Ramos (cell line): ENCODE measurements around the gene SHPK.
"Not testable (repeated sequence)": the region's sequence is repeated elsewhere in the genome, so short reads cannot be mapped to it uniquely, and the experiment has no call there.

ENCODE experiments used
- in situ Hi-C: fragments of 300-500 bp; cut with MboI; formaldehyde crosslinking; loops from one replicate; pipeline ENCODE4 v1.14.3; 2022; ENCODE audit warnings: low sequenced_read_pairs; ENCODE audit not compliant: unreplicated experiment

The SHPK gene

DNA sequence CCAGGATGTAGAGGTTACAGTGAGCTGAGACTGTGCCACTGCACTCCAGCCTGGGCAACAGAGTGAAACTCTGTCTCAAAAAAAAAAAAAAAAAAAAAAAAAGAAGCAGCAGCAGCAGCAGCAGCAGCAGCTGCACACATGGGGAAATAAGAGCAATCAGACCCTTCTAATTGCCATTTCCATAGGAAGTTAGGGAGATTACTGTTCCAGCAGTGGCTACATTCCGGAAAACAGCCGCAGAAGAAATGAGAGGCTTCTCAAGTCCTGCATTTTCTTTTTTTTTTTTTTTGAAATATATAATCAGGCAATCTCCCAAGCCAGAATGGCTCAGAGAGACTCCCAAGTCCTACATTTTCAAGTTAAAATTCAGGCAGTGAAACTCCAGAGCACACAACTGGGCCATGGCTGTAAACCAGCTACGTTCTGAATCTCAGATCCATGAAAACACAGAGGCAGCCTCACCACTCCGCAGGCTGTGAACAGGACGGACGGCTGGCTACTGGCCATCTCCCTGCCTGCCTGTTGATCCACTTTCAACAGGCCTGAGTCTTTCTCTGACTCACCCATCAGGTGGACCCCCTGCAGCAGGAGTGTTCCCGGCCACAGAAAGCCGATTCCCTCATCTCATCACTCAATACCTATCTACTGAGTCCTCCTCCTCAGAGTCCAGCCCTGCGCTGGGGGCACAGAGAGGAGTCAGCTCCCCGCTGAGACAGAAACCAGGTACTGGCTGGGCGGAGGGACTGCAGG is 41.8 kb downstream of the SHPK start:
- in situ Hi-C loops: no loop called here

DNA sequence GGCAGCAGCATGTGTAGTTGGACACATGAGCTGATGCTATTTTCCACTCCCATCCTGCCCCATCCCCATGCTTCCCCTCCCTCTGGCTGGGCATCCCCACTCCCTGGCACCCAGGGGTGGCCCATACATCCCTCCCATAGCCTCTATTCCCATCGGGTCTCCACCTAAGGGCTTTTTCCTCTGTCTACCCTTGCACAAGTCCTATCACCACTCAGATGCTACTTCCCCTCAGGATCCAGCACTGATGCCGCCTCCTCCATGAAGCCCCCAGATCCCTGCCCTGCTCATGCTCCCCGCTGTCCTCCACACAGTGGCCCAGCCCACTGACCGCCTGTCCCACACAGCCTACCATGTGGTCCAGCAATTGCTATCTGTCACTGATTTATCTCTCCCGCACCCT is 42.7 kb downstream of the SHPK start:
- in situ Hi-C loops: no loop called here

DNA sequence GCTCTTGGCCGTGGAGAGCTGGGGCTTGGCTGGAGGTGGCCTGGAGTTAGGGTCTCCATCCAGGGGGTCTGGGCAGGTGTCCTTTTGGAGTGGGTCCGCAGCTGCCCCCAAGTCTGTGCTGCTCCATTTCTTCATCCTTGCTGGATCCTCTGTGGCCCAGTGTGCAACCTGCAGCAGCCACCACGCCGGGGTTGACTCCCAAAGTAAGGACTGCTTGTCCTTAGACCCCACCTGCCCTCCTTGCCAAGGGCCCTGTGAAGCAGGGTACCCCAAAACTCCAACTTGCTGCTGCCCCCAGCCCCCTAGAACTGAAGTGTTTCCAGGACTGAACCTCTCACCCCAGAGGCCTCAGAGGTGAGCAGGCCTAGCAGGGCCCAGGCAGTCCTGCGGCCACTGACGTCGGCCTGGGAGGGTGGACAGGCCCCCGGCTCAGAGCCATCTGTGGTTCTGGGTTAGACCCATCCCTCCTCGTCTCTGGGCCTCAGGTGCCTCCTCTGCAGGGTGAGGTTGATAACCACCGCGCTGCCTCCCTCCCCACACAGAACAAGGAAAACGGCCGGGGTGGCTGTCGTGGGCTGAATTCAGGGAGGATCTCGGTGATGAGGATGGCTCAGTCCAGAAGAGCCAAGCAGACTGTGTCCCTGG is 43.7 kb downstream of the SHPK start:
- in situ Hi-C loops: no loop called here

DNA sequence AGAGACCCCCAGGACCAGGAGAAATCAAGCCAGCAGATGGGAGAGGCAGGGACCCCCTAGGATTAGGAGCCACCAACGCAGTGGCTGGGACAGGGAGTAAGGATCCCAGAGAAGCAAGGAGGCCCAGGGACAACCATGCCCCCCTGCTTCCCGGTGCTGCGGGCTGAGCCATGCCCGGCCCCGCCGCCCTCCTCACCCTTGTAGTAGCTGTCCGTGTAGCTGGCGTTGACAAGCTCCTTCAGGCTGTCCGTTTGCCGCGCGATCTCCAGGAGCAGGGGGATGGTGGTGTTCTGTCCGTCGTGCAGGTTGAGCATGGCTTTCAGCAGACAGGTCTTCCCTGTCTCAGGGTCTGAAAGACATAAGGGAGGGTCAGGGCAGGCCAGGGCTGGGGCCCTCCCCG is 45.3 kb downstream of the SHPK start:
- in situ Hi-C loops: no loop called here

DNA sequence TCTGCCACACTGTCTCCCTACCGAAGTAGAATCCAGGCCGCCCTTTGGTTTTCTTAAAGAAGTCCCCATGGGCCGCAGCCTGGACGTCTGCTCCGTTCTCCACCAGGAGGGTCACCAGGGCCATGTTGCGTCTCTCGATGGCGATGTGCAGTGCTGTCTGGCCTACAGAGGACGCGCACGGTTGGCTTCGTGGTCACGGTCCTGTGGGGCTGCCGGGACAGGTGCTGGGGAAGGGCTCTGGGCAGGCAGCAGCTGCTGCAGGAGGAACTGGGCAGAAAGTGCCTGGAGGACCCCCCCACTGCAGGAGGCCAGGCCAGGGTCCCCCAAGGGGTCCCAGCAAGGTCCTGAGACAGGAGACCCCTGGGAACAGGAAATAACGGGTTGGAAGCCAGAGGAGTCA is 45.8 kb downstream of the SHPK start:
- in situ Hi-C loops: no loop called here

DNA sequence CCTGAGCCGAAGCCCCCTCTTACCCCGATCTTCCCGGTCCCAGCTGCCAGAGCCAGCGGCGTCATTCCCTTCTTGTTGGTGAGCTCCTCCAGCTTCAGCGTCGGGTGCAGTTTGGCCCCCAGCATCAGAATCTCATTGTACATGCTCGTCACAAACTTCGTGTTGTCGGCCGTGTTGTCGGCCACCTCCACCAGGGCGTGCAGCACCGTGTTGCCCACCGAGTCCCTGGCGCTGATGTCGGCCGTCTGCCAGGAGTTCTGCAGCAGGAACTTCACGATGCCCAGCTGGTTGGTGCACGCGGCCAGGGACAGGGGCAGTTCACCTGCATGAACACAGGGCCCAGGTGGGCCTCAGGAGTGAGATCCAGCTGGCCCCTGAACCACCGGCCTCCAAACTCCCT is 46.3 kb downstream of the SHPK start:
- in situ Hi-C loops: no loop called here

DNA sequence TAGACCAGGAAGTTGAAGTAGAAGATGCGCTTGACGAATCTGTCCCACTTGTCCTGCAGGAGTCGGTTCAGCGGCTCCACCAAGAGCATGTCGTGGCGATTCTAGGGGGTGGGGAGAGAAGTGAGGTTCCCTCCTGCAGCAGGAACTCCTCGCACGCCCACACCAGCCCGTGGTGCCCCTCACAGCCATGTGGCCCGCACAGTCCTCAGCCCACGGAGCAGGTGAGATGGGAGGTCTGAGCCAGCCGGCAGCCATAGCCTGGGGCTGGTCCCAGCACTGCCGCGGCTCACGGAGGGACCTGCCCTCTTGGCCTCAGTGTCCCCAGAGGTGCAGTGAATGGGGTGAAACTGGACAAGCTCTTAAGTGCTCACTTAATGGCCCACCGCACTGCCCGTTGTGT is 50.2 kb downstream of the SHPK start:
- in situ Hi-C loops: no loop called here

DNA sequence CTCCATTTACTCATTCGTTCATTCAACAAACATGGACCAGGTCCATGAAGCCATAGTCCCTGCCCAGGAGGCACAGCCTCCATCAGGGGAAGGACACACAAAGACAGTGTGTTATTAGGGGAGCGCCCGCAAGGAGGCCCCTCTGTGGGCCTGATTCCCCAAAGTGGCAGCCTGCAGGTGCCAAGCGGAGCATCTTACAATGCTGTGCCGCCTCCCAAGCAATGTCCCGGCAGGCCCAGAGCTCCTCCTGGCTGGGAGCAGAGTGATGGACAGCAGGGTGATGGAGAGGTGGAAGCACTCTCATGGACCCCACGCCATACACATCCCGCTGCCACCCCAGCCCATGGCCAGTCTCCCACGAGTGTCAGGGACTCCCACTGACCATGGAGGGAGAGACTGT is 52.6 kb downstream of the SHPK start:
- in situ Hi-C loops: no loop called here

DNA sequence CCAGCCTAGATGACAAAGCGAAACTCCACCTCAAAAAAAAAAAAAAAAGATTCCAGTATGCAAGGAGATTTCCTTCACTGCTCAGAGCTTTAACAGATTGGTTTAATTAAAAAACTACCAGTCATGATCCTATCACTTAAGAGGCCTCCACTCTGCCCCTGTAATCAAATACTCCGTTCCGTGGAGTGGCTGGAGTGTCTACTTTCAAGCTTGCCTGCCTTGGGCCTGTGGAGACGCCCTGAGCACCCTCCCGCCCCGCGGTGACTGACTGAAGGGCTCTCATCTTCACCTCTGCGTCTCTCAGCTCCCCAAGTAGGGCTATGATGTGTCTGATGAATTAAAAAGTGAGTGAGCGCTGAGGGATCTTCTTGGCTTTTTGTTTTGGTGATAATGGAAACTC is 53.1 kb downstream of the SHPK start:
- in situ Hi-C loops: no loop called here

DNA sequence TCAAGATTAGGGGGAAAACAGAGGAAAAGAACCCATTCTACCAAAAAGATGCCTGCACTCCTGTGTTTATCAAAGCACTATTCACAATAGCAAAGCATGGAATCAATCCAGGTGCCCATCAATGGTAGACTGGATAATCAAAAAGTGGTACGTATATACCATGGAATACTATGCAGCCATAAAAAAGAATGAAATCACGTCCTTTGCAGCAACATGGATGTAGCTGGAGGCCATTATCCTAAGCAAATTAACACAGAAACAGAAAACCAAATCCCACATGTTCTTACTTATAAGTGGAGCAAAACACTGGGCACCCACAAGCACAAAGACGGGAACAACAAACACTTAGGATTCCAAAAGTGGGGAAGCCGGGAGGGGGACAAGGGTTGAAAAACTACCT is 57.4 kb downstream of the SHPK start:
- in situ Hi-C loops: not testable (repeated sequence)

DNA sequence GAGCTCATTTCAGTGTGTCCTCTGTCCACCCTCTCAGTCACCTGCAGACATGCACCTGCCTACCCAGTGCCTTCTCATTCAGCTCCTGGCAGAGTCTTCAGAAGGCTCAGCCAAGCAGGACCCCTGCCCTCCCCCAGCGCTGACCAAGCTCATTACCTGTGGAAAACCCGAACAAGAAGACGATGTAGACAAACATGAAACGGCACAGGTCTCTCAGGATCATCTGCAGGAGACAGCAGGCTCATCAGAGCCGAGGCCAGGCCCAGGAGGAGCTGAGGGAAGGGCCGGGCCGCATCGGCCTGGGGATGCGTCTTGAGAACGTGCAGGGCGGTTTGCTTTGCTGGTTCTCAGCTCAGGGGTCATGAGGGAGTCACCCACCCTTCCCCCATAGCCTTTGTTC is 59.1 kb downstream of the SHPK start:
- in situ Hi-C loops: no loop called here

DNA sequence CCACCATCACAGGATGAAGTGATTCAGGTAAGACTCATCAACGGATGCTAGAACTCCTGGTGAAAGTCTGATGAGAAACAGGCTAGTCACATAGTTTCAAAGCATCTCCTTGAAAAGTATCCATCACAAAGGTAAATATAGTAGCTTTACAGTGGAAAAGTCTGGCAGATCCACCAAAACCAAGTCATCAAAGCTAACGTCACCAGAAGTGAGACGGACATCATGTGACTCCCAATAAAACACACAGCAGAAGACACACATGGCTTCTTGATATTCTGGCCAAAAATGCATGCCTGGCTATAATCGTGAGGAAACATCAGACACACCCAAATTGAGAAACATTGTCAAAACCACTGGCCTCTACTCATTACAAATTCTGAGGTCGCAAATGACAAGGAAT is 60.5 kb downstream of the SHPK start:
- in situ Hi-C loops: no loop called here

DNA sequence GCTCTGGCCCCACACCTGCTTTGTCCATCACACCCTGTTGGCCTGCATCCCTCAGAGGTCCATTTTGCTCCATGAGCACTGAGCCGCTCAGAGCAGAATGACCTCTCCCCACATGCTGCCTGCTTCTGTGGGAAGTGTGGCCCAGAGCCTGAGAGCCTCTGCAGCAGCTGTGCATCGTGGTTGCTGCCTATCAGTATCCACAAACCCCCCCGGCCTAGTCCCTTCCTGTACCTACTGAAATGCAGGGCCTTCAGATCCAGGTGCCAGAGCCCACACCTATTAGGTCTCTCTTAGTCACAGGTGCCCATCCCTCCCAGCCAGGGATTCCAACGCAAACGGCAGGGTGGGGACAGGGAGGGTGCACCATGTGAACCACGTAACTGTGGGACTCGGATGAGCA is 61.8 kb downstream of the SHPK start:
- in situ Hi-C loops: no loop called here

DNA sequence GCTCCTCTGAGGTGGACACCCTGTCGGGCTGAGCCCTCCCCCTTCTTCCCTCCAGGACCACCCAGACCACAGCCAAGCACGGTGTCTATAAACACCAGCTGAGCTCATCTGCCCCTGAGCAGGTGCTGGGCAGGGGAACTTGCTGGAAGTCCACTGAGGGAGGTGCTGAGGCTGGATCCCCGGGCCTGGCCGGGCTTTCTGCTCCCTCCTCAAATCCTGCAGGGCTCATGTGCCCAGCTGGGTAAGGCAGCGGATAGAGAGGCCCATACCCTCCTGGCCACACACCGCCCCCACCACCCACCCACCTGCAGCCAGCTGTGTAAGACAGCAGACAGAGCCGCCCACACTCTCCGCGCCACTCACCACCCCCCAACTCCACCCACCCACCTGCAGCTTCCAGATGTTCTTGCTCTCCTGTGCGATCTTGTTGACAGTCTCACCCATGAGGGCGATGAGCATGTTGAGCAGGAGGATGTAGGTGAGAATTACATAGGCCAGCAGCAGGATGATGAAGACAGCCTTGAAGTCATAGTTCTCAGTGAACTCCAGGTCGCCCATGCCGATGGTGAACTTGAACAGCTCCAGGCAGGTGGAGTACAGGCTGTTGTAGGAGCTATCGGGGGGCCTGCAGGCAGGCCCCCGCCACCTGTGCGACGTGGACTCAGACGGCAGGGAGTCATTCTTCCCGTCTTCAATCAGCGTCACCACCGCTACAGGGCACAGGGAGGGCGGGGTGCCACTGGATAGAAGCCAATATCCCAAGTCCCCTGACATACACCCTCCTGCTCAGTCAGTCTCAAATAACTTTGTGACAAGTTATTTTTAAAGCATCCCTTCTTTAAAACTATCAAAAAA is 62.6 kb downstream of the SHPK start:
- in situ Hi-C loops: no loop called here

DNA sequence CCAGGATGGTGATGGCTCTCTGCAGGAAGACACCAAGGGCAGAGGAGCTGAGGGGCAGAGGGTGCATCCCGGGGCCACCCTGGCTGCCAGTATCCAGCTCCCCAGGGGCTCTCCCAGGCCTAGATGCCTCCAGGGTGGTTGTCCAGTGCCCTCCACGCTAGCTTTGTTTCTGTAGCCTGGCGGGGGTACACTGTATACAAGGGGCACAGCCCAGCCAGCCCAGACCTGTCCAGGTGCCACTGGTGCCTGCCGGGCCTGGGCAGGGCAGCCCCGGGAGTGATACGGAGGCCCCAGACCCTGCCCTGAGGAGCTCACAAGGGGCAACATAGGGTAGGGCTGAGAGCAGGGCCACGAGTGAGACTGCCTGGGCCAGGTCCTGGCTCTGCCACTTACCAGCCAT is 63.8 kb downstream of the SHPK start:
- in situ Hi-C loops: no loop called here

DNA sequence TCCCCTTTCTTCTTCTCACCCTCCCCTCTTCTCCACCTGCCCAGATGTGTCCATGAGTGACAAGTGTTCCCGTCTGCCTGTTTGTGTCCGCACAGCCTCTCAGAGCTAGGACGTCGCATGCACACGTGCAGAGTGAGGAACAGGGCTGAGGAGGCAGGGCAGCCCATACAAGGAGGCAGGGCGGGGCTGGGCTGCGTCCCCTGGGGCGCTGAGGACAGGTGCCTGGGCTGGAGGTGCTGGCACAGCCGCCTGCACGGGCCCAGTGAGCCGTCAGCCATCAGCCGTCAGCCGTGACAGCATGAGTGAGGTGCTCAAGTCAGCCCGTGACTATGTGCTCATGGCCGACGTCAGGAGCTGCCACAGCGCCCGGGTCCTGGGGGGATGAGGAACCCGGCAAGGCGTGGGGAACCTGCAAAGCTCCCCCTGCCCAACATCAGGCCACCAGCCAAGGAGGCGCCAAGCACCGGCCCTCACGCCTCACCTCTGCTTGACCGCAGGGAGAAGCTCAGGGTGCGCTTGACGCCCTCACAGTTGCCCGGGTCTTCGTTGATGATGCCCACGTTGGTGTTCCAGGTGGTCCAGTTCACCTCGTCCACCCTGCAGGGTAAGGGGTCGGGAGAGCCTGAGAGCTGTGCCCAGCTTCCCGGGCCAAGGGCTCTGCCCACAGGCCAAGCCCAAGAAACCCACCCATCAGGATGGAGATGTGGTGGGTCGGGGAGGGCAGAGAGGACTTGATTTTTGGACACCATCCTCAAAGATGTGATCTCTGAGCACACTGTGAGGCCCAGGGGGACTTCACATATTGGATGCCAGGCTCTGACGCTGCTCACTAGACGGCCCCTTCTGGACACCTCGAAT is 64.8 kb downstream of the SHPK start:
- in situ Hi-C loops: no loop called here

DNA sequence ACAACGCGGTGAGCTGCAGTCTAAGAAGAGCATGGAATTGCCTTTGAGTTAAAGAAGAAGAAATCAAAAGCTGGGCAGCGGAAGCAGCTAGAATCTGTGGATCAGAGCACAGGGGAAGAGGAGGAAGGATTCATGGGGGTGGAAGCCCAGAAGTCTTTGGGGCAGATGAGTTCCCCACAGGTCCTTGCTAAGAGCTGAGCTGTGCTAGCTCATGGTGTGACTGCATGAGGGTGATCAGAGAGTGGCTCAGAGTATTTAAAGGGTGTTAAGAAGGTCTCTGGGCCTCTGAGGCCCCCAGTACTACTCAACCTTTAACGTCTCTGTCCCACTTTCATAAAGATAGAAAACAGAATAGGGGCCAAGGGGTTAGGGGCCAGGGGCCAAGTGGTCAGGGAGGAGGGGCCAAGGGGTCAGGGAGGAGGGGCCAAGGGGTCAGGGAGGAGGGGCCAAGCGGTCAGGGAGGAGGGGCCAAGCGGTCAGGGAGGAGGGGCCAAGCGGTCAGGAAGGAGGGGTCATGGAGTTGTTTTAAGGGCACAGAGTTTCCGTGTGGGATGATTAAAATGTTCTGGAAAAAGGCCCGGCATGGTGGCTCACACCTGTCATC is 66.4 kb downstream of the SHPK start:
- in situ Hi-C loops: no loop called here

DNA sequence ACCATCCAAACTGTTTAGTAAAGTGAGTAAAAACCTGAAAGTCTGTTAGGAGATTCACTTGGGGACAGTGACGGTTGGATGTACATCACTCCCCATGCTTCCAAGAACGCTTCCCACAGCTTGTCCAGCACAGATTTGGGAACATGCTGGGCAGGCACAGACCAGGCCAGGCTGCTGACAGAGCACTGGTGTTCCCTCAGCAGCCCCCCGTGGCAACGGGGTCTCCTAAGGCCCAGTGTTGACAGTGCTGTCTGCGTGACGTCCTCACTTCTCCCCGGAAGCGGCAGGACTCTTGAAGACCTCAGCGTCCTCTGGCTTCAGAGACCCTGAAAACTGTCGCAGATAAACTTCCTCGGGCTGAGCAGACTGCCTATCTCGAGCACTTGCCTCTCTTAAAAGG is 69.5 kb downstream of the SHPK start:
- in situ Hi-C loops: no loop called here

DNA sequence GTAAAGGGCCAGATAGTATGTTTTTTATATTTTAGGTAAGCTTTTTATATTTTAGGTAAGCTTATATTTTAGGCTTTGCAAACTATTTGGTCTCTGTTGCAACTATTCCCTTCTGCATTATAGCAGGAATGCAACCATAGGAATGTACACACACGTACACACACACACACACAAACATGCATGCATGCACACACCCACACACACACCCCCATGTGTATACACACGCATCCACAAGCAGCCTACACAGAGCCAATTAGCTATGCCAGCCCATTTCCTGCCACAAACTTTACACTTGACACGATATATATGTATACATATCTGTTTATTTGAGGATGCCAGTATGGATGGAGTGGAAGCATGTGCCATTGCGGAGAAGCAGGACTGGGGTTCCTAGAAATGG is 70.9 kb downstream of the SHPK start:
- in situ Hi-C loops: no loop called here

DNA sequence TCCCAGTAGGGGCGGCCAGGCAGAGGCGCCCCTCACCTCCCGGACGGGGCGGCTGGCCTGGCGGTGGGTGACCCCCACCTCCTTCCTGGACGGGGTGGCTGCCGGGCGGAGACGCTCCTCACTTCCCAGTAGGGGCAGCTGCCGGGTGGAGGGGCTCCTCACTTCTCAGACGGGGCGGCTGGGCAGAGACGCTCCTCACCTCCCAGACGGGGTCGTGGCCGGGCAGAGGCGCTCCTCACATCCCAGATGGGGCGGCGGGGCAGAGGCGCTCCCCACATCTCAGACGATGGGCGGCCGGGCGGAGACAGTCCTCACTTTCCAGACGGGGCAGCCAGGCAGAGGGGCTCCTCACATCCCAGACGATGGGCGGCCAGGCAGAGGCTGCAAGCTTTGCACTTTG is 71.8 kb downstream of the SHPK start:
- in situ Hi-C loops: not testable (repeated sequence)
